GM12891 (cell line): ENCODE results near the gene MRPS35.

Source experiments
- POLR2A ChIP-seq: IDR thresholded peaks from 2 replicates; pipeline ENCODE4 v1.6.1; 2011; ENCODE audit warnings: low read depth, low read length, control low read depth
- POLR2AphosphoS5 ChIP-seq: IDR thresholded peaks from 2 replicates; pipeline ENCODE4 v1.6.1; 2011; ENCODE audit warnings: low read depth, low read length, control low read depth
- POU2F2 ChIP-seq: IDR thresholded peaks from 2 replicates; pipeline ENCODE4 v1.6.1; 2011; ENCODE audit warnings: low read depth, mild to moderate bottlenecking, control low read depth, low read length, moderate library complexity
- TAF1 ChIP-seq: IDR thresholded peaks from 2 replicates; pipeline ENCODE4 v1.6.1; 2011; ENCODE audit warnings: low read depth, low read length, control low read depth

DNA sequence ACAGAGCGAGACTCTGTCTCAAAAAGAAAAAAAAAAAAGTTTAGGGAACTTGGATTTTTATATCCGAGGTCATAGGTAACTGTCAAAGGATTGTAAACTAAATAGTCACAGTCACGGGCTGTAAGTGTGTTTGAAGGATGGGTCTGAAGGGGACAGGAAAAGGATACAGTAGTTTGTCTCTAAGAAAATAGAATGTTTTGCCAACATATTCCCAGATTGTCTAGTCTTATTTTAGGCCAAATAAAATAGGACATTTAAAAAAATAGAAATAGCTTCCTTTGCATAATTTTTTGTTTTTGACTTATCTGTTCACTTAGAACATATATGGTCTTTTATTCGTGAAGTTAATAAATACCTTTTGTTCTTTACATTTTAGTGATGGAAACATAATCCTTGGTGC, 38.6 kb upstream of the MRPS35 start:
- no peak for TF ChIP-seq POLR2AphosphoS5
- TF ChIP-seq POLR2A = no peak
- no peak for TF ChIP-seq TAF1
- no peak for TF ChIP-seq POU2F2
